Prostate gland (tissue), 2 donors: ENCODE data around the gene PSMB9.

Source experiments
- CTCF ChIP-seq, 4 experiments: fragments of 200-600 bp in 2 of 4; fragments of 450-650 bp in 2 of 4; sonication (generic) in 2 of 4; IDR thresholded peaks; 1 replicate in 3 of 4; 2 replicates in 1 of 4; pipeline ENCODE4 v1.5.1; 2016 to 2019; ENCODE audit warnings: antibody characterized with exemption in 4 of 4, mild to moderate bottlenecking in 2 of 4, moderate library complexity in 2 of 4
- POLR2AphosphoS5 ChIP-seq: sonication (generic); formaldehyde crosslinking; IDR thresholded peaks from one replicate; pipeline ENCODE4 v1.6.1; 2017; ENCODE audit warnings: antibody characterized with exemption

GRCh38 chr6:32819729-32820128 is 34.3 kb upstream of the PSMB9 start:
- no peak for TF ChIP-seq POLR2AphosphoS5
- TF ChIP-seq CTCF (IDR thresholded peaks at IDR 0.05): no peak
